ENCODE measurements around the gene KIF26B.

GRCh38 chr1:245258271-245258920, 103.6 kb downstream of the KIF26B start:
- TF ChIP-seq POLR2A (IDR thresholded peaks at IDR 0.05) (no peak), CTCF (IDR thresholded peaks at IDR 0.05) (no peak), EP300 (IDR thresholded peaks at IDR 0.05) (no peak)

All from stomach (tissue), 4 donors.